ENCODE data around the gene UBE2M.

- TF ChIP-seq CTCF (IDR thresholded peaks at IDR 0.05) = no peak
- TF ChIP-seq POLR2A (IDR thresholded peaks at IDR 0.05) = no peak
- no peak for TF ChIP-seq POLR2AphosphoS5 (IDR thresholded peaks at IDR 0.05)
Measured at GRCh38 chr19:58520257-58520599, 38.2 kb downstream of the UBE2M start.
